Measurements from ENCODE around the gene NEK6.

NEK6 gene

DNA sequence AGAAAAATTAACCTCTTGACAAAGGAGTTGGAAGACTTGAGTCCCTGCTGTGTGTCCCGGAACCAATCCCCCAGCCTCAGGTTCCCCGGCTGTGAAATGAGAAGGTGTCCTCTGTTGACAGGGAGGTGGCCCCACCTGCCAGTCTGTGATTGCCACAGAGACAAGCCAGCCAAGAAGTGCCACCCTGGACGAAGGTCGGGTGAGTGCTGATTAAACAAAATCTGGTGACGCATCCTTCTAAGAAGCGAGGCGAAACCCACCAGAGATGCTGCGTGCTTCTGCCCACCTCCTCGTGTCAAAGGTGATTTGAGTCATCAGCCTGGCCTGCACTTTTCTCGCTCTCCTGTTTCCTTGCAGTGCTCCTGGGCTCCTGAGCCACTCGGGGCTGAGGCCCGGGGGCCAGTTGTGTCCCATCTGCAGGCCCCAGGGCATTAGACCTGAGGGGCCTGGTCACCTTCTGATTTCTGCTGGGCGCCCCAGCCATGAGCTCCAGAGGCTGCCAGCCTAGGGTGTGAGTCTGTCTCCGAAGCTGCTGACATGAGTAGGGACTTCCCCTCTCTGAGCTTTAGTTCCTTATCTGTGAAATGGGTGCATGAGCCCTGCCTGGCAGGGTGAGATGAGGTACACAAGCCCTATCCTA is 28.7 kb downstream of the NEK6 start:
- no peak for TF ChIP-seq NFIC (IDR thresholded peaks at IDR 0.05)
- TF ChIP-seq RAD21 (IDR thresholded peaks at IDR 0.05; ENCODE audit: low read depth): no peak
- TF ChIP-seq ZBTB7A (IDR thresholded peaks at IDR 0.05; ENCODE audit: low read depth): no peak

DNA sequence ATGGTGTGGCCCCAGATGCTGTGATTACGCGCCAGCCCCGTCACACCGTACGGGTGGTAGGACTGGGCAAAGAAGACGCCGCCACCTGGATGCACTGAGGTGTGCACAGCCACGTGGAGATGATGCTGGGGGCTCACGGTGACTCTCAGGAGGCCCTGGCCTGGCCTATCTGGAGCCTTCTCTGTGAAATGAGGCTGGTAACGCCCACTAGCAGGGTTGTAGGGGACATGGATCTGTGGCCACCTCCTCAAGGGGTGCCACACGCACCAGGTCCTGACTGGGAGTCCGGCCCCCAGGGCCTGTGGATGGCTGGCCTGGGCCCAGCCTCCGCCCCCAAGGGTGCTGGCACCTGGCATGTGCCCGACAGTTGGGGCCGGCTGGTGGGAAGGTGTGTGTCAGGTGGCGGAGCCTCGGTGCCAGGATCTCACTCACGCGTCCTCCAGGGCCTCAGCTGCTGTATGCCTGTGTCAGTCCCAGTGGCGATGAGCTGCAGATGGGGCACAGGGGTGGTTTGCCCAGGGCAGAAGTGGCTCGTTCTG is 32.4 kb downstream of the NEK6 start:
- no peak for TF ChIP-seq FOXM1 (IDR thresholded peaks at IDR 0.05; ENCODE audit: borderline replicate concordance, low read depth)
- TF ChIP-seq, protein P1, sequence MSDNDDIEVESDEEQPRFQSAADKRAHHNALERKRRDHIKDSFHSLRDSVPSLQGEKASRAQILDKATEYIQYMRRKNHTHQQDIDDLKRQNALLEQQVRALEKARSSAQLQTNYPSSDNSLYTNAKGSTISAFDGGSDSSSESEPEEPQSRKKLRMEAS (IDR thresholded peaks at IDR 0.05): peak; percentile 48; the same call in 1 of the 2 replicates

- TF ChIP-seq, protein P1 (IDR thresholded peaks at IDR 0.05): no peak
- no peak for TF ChIP-seq ZBTB7A (IDR thresholded peaks at IDR 0.05; ENCODE audit: low read depth)
Observed at GRCh38 chr9:124290743-124291554, 33.2 kb downstream of the NEK6 start.

- TF ChIP-seq NFIC (IDR thresholded peaks at IDR 0.05) (no peak), YY1 (IDR thresholded peaks at IDR 0.05; ENCODE audit: low read depth) (no peak), FOXM1 (IDR thresholded peaks at IDR 0.05; ENCODE audit: borderline replicate concordance, low read depth) (no peak), TCF12 (IDR thresholded peaks at IDR 0.05; ENCODE audit: low read depth) (no peak), TAF1 (IDR thresholded peaks at IDR 0.05; ENCODE audit: low read depth) (no peak), CREB1 (IDR thresholded peaks at IDR 0.05; ENCODE audit: low read depth) (no peak), RAD21 (IDR thresholded peaks at IDR 0.05; ENCODE audit: low read depth) (no peak), ZBTB7A (IDR thresholded peaks at IDR 0.05; ENCODE audit: low read depth) (no peak), USF1 (IDR thresholded peaks at IDR 0.05) (no peak), EP300 (IDR thresholded peaks at IDR 0.05; ENCODE audit: borderline replicate concordance) (no peak), EGR1 (IDR thresholded peaks at IDR 0.05) (no peak), REST (IDR thresholded peaks at IDR 0.05; ENCODE audit: low read depth) (no peak), CEBPB (IDR thresholded peaks at IDR 0.05) (no peak), TEAD4 (IDR thresholded peaks at IDR 0.05) (no peak)
- TF ChIP-seq, protein P1 (IDR thresholded peaks at IDR 0.05): no peak
Observed at GRCh38 chr9:124291801-124292396, 34.1 kb downstream of the NEK6 start.

GRCh38 chr9:124292696-124293593 is 35.2 kb downstream of the NEK6 start:
- TF ChIP-seq, protein P1 (IDR thresholded peaks at IDR 0.05): no peak
- TF ChIP-seq RAD21 (IDR thresholded peaks at IDR 0.05; ENCODE audit: low read depth): no peak

DNA sequence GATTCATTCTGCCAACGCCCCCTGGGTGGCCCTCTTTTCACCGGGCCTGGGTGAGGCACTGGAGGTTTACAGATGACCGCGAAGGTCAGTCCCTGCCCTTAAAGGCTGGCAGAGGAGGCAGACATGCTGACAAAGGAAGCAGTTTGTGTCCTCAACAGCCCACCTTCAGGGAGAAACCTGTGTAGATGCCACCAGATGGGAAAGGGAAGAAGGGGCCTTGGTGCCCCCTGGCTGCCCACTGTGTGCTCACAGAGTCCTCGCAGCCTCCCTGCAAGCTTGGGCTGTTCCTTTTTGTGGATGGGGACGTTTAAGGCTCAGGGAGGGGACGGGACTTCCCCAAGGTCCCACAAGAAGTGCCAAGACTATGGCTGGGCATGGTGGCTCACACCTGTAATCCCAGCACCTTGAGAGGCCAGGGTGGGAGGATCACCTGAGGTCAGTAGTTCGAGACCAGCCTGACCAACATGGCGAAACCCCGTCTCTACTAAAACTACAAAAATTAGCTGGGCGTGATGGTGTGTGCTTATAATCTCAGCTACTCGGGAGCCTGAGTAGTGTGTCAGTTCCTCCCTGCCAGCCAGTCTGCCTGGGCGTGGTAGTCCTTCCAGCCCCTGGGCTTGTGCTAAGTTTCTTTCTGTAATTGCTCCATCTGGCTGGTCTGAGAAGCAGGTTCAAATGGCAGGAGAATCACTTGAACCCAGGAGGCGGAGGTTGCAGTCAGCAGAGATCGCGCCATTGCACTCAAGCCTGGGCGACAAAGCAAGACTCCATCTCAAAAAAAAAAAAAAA is 36.2 kb downstream of the NEK6 start:
- no peak for TF ChIP-seq USF1 (IDR thresholded peaks at IDR 0.05)
- no peak for TF ChIP-seq TAF1 (IDR thresholded peaks at IDR 0.05; ENCODE audit: low read depth)
- no peak for TF ChIP-seq ZBTB7A (IDR thresholded peaks at IDR 0.05; ENCODE audit: low read depth)
- no peak for TF ChIP-seq FOXM1 (IDR thresholded peaks at IDR 0.05; ENCODE audit: borderline replicate concordance, low read depth)
- no peak for TF ChIP-seq CEBPB (IDR thresholded peaks at IDR 0.05)
- TF ChIP-seq NFIC (IDR thresholded peaks at IDR 0.05): no peak
- TF ChIP-seq EP300 (IDR thresholded peaks at IDR 0.05; ENCODE audit: borderline replicate concordance): no peak
- TF ChIP-seq RAD21 (IDR thresholded peaks at IDR 0.05; ENCODE audit: low read depth): no peak
- TF ChIP-seq TCF12 (IDR thresholded peaks at IDR 0.05; ENCODE audit: low read depth): no peak
- no peak for TF ChIP-seq EGR1 (IDR thresholded peaks at IDR 0.05)
- TF ChIP-seq REST (IDR thresholded peaks at IDR 0.05; ENCODE audit: low read depth): no peak
- TF ChIP-seq, protein P1 (IDR thresholded peaks at IDR 0.05): no peak

Data from Ishikawa (cell line).